K562 (cell line): ENCODE data around the gene COL9A2. TPM values are rescaled to one million over a fixed set of nuclear protein-coding genes. Genes with fewer than 3 reads are reported as not detected.

ENCODE experiments used
- BCOR ChIP-seq: fragments of 450-650 bp; IDR thresholded peaks from 2 replicates; pipeline ENCODE4 v1.6.1; 2016
- CBFA2T2 ChIP-seq: fragments of 450-650 bp; conservative IDR thresholded peaks from 2 replicates; pipeline ENCODE4 v1.6.1; 2017; ENCODE audit warnings: mild to moderate bottlenecking
- CBX3 ChIP-seq, 2 experiments: IDR thresholded peaks; 1 replicate in 1 of 2; 2 replicates in 1 of 2; pipeline ENCODE4 v1.6.1; 2012; ENCODE audit warnings: inconsistent platforms in 2 of 2, low read length in 2 of 2, borderline replicate concordance in 1 of 2, control low read depth in 1 of 2
- CXXC5 ChIP-seq: fragments of 250-450 bp; sonication (Bioruptor Pico); IDR thresholded peaks from 2 replicates; pipeline ENCODE4 v1.8.0; 2022; ENCODE audit warnings: inconsistent platforms, mild to moderate bottlenecking, moderate library complexity
- DPF2 ChIP-seq: fragments of 450-650 bp; IDR thresholded peaks from 2 replicates; pipeline ENCODE4 v1.6.1; 2016
- ERF ChIP-seq: fragments of 450-650 bp; formaldehyde crosslinking; IDR thresholded peaks from 2 replicates; pipeline ENCODE4 v1.4.0; 2020; ENCODE audit warnings: mild to moderate bottlenecking, mixed read lengths
- FOXJ2 ChIP-seq: fragments of 200-800 bp; sonication (Bioruptor generic); IDR thresholded peaks from 2 replicates; pipeline ENCODE4 v1.6.1; 2016; ENCODE audit warnings: missing genetic modification characterization, missing compliant biosample characterization
- FOXM1 ChIP-seq, 2 experiments: fragments of 450-650 bp in 1 of 2; sonication (generic) in 1 of 2; formaldehyde crosslinking in 1 of 2; IDR thresholded peaks; 2 replicates each; pipeline versions ENCODE4 v1.6.1 to v1.9.0; 2017 to 2022; ENCODE audit warnings: low read depth in 2 of 2, mild to moderate bottlenecking in 2 of 2, missing genetic modification reagents in 1 of 2, moderate library complexity in 1 of 2
- GABPB1 ChIP-seq: sonication (generic); formaldehyde crosslinking; IDR thresholded peaks from 2 replicates; pipeline ENCODE4 v1.8.0; 2022; ENCODE audit warnings: mild to moderate bottlenecking, missing genetic modification reagents
- KLF16 ChIP-seq: IDR thresholded peaks from 2 replicates; pipeline ENCODE4 v1.6.1; 2016; ENCODE audit warnings: antibody characterized with exemption
- MCM2 ChIP-seq: fragments of 450-650 bp; IDR thresholded peaks from 2 replicates; pipeline ENCODE4 v1.6.1; 2017; ENCODE audit warnings: low read depth, mild to moderate bottlenecking
- NUFIP1 ChIP-seq: fragments of 450-650 bp; IDR thresholded peaks from 2 replicates; pipeline ENCODE4 v1.6.1; 2018; ENCODE audit not compliant: partially characterized antibody
- PYGO2 ChIP-seq: fragments of 450-650 bp; IDR thresholded peaks from 2 replicates; pipeline ENCODE4 v1.6.1; 2016; ENCODE audit warnings: mild to moderate bottlenecking, missing genetic modification characterization, moderate library complexity, missing compliant biosample characterization
- RAD21 ChIP-seq, 2 experiments: fragments of 250-450 bp in 1 of 2; fragments of 450-650 bp in 1 of 2; sonication (Bioruptor Pico) in 1 of 2; formaldehyde crosslinking in 1 of 2; IDR thresholded peaks in 1 of 2; conservative IDR thresholded peaks in 1 of 2; 2 replicates each; pipeline versions ENCODE4 v1.4.0 to v1.8.0; 2020 to 2022; ENCODE audit warnings: mild to moderate bottlenecking in 2 of 2, moderate library complexity in 1 of 2
- SMARCE1 ChIP-seq: fragments of 450-650 bp; IDR thresholded peaks from 2 replicates; pipeline ENCODE4 v1.7.1; 2016; ENCODE audit warnings: mild to moderate bottlenecking
- TAF15 ChIP-seq: fragments of 200-400 bp; formaldehyde crosslinking; IDR thresholded peaks from 2 replicates; pipeline ENCODE4 v1.6.1; 2017; ENCODE audit warnings: mild to moderate bottlenecking, low read depth, low read length, moderate library complexity
- ZC3H11A ChIP-seq: IDR thresholded peaks from 2 replicates; pipeline ENCODE4 v1.6.1; 2012; ENCODE audit warnings: low read depth, low read length, improper control_type of control experiment
- ZKSCAN3 ChIP-seq: fragments of 250-450 bp; sonication (Bioruptor Pico); IDR thresholded peaks from 2 replicates; pipeline ENCODE4 v1.4.0; 2020
- ZNF668 ChIP-seq: fragments of 250-450 bp; sonication (Bioruptor Pico); IDR thresholded peaks from 2 replicates; pipeline ENCODE4 v1.8.0; 2022; ENCODE audit warnings: mild to moderate bottlenecking, inconsistent platforms
- polyA plus RNA-seq, 8 experiments: library from polyadenylated mRNA; depleted of rRNA in 4 of 8; stranded (reverse) in 5 of 8; unstranded in 3 of 8; fragments of >200 nt; fragmentation: Nextera tagmentation in 2 of 8; fragmentation: Illumina TruSeq in 1 of 8; extraction: Ambion mirVana in 2 of 8; extraction: Trizol in 1 of 8; gene quantifications; 2 replicates each; pipeline versions ENCODE4 v1.2.1 to v1.2.3, GENCODE V29; 2011 to 2014; ENCODE audit warnings: inconsistent platforms in 1 of 8, missing spikeins in 1 of 8
- total RNA-seq, 7 experiments: library from RNA; depleted of rRNA in 6 of 7; stranded (reverse); fragments of >200 nt in 6 of 7; fragmentation: Illumina TruSeq in 2 of 7; extraction: Trizol in 2 of 7; gene quantifications; 2 replicates each; pipeline versions ENCODE4 v1.2.1 to v1.2.3, GENCODE V29; 2011 to 2021; ENCODE audit warnings: low replicate concordance in 1 of 7
- TF ChIP-seq, protein P1 (sequence below), 2 experiments: IDR thresholded peaks in 1 of 2; conservative IDR thresholded peaks in 1 of 2; 2 replicates each; pipeline ENCODE4 v1.6.1; 2016; ENCODE audit warnings: low read depth in 2 of 2, mild to moderate bottlenecking in 1 of 2, missing compliant biosample characterization in 1 of 2, missing genetic modification characterization in 1 of 2, moderate library complexity in 1 of 2
- TF ChIP-seq, protein P2 (sequence below), 2 experiments: fragments of 450-650 bp in 1 of 2; sonication (generic) in 1 of 2; formaldehyde crosslinking; conservative IDR thresholded peaks; 2 replicates each; pipeline versions ENCODE4 v1.4.0 to v1.8.1; 2020 to 2022; ENCODE audit warnings: mild to moderate bottlenecking in 1 of 2, missing genetic modification reagents in 1 of 2
- TF ChIP-seq, protein P3 (sequence below): fragments of 450-650 bp; IDR thresholded peaks from 2 replicates; pipeline ENCODE4 v1.7.1; 2018; ENCODE audit warnings: mild to moderate bottlenecking, low read depth; ENCODE audit not compliant: partially characterized antibody

The COL9A2 gene
- total and polyA plus RNA-seq, 9 of the 15 experiments (the other 6 are each of a cell fraction or from before 2014, with no cell fraction given): 0.03 to 2.2 (median 0.31) TPM

DNA sequence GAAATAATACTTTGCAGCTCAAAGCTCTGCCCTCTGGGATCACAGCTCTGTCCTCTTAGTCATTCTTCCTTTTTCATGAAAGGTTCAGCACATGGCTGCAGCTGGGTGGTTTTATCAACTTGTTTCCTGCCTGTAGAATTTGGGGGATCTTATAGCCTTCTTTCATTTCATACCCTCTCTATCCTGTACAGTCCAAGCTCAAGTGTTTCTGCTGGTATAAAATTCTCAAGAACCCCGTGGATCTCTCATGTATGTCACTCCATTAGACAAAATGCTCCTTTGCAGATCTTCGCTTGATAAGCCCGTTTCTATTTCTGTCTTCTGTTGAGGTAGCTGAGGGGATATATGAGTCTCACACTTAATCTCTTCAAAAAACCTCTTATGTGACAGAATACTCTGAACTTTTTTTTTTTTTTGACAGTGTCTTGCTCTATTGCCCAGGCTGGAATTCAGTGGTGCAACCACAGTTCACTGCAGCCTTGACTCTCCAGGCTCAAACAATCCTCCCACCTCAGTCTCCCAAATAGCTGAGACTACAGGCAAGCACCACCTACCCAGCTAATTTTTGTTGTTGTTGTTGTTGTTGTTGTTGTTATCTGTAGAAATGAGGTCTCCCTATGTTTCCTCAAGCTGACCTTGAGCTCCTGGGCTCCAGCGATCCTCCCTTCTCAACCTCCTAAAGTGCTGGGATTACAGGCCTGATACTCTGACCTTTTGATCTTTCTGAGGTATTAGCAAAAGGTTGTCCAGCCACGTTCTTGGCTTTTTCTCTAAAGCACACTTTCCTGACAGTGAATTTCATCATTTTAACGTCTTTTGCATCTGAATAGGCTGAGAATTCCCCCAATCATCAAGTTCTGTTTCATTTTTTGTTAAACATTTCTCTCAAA lies 24.6 kb upstream of the COL9A2 start (continued):
- TF ChIP-seq CXXC5 (CRISPR knock-in tag) (no peak), CBFA2T2 (no peak), DPF2 (0 out of 2 replicates have a peak, but pooled peaks have one; percentile 28), ZKSCAN3 (CRISPR knock-in tag) (no peak), FOXM1 (IDR thresholded peaks at IDR 0.05; ENCODE audit: low read depth) (no peak), FOXM1 (CRISPR knock-in tag; IDR thresholded peaks at IDR 0.05; ENCODE audit: low read depth) (no peak), NUFIP1 (no peak), GABPB1 (CRISPR knock-in tag) (0 out of 2 replicates have a peak, but pooled peaks have one; percentile 20), TAF15 (no peak), KLF16 (no peak), ERF (no peak), ZNF668 (no peak), MCM2 (no peak), CBX3 (IDR thresholded peaks at IDR 0.05; ENCODE audit: borderline replicate concordance in 1 of 2, low read length in 2 of 2) (peak in 1 of 2 experiments; percentile 40; a peak in 1 of 3 replicates), SMARCE1 (no peak), FOXJ2 (tag) (no peak), RAD21 (CRISPR knock-in tag; conservative IDR thresholded peaks at IDR 0.05 in 1 of 2, IDR thresholded peaks at IDR 0.05 in 1 of 2) (no peak), PYGO2 (tag) (no peak), BCOR (0 out of 2 replicates have a peak, but pooled peaks have one; percentile 16), ZC3H11A (no peak)
- TF ChIP-seq, protein P1, sequence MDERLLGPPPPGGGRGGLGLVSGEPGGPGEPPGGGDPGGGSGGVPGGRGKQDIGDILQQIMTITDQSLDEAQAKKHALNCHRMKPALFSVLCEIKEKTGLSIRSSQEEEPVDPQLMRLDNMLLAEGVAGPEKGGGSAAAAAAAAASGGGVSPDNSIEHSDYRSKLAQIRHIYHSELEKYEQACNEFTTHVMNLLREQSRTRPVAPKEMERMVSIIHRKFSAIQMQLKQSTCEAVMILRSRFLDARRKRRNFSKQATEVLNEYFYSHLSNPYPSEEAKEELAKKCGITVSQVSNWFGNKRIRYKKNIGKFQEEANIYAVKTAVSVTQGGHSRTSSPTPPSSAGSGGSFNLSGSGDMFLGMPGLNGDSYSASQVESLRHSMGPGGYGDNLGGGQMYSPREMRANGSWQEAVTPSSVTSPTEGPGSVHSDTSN (CRISPR knock-in tag; IDR thresholded peaks at IDR 0.05; ENCODE audit: low read depth): no peak
- TF ChIP-seq, protein P1 (tag; conservative IDR thresholded peaks at IDR 0.05; ENCODE audit: low read depth): no peak
- TF ChIP-seq, protein P2, sequence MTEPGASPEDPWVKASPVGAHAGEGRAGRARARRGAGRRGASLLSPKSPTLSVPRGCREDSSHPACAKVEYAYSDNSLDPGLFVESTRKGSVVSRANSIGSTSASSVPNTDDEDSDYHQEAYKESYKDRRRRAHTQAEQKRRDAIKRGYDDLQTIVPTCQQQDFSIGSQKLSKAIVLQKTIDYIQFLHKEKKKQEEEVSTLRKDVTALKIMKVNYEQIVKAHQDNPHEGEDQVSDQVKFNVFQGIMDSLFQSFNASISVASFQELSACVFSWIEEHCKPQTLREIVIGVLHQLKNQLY (CRISPR knock-in tag; conservative IDR thresholded peaks at IDR 0.05): no peak
- TF ChIP-seq, protein P3, sequence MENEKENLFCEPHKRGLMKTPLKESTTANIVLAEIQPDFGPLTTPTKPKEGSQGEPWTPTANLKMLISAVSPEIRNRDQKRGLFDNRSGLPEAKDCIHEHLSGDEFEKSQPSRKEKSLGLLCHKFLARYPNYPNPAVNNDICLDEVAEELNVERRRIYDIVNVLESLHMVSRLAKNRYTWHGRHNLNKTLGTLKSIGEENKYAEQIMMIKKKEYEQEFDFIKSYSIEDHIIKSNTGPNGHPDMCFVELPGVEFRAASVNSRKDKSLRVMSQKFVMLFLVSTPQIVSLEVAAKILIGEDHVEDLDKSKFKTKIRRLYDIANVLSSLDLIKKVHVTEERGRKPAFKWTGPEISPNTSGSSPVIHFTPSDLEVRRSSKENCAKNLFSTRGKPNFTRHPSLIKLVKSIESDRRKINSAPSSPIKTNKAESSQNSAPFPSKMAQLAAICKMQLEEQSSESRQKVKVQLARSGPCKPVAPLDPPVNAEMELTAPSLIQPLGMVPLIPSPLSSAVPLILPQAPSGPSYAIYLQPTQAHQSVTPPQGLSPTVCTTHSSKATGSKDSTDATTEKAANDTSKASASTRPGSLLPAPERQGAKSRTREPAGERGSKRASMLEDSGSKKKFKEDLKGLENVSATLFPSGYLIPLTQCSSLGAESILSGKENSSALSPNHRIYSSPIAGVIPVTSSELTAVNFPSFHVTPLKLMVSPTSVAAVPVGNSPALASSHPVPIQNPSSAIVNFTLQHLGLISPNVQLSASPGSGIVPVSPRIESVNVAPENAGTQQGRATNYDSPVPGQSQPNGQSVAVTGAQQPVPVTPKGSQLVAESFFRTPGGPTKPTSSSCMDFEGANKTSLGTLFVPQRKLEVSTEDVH: no peak
